Fibroblast of lung (primary cell): Measurements from ENCODE around the gene ZNF148.

Source experiments
- CTCF ChIP-seq, 2 donors: IDR thresholded peaks in 1 of 2; conservative IDR thresholded peaks in 1 of 2; 1 replicate in 1 of 2; 2 replicates in 1 of 2; pipeline ENCODE4 v1.5.1; 2011 to 2012; ENCODE audit warnings: low read length in 2 of 2, control low read depth in 1 of 2, inconsistent platforms in 1 of 2, low read depth in 1 of 2, mild to moderate bottlenecking in 1 of 2
- EZH2 ChIP-seq: IDR thresholded peaks from 2 replicates; pipeline ENCODE4 v1.5.1; 2012; ENCODE audit warnings: low read length, control low read depth, mild to moderate bottlenecking; ENCODE audit errors: missing control alignments

- no peak for TF ChIP-seq CTCF (conservative IDR thresholded peaks at IDR 0.05 in 1 of 2, IDR thresholded peaks at IDR 0.05 in 1 of 2; ENCODE audit: low read depth in 1 of 2, low read length in 2 of 2)
- no peak for TF ChIP-seq EZH2
Observed at GRCh38 chr3:125190786-125191185, 184.3 kb downstream of the ZNF148 start.
